HG02678 (cell line): ENCODE data around the gene TMEM212.

Experiments
- ATAC-seq: cut with Tn5 transposase; IDR thresholded peaks from one replicate; pipeline ENCODE4 v1.9.1; 2021; ENCODE audit warnings: mild to moderate bottlenecking, moderate library complexity; ENCODE audit not compliant: unreplicated experiment

TMEM212 gene

DNA sequence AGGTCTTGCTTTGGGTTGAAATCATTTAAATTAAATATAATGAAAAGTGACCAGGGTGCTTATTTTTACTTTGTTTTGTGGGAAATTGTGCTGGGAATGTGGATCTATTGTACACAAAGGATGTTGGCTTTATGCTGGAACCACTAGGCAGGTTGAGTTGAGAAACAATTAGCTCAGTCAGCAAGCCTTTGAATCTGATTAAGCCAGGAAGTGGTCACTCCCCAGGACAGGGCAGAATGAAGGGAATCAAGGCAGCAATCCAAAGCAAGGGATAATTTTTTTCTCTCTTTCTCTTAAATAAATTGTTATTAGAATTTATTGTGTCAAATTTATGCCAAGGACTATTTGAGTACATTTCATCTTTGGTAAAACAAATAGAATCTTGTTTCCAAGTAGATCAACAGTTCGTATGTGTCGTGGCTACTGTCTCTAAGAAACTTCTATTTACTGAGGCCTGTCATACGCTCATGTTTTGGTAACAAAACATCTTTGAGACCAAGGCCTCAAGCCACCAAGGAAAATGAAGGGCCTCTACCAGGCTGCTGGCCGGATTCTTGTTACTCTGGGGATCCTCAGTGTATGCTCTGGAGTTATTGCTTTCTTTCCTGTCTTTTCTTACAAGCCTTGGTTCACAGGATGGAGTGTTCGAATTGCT lies at the start of gene TMEM212:
TMEM212 (plus strand) TSS at position 486 of the 655 bp plus-strand sequence; CDS start at position 521, 35 bp downstream.
- ATAC-seq = no peak

DNA sequence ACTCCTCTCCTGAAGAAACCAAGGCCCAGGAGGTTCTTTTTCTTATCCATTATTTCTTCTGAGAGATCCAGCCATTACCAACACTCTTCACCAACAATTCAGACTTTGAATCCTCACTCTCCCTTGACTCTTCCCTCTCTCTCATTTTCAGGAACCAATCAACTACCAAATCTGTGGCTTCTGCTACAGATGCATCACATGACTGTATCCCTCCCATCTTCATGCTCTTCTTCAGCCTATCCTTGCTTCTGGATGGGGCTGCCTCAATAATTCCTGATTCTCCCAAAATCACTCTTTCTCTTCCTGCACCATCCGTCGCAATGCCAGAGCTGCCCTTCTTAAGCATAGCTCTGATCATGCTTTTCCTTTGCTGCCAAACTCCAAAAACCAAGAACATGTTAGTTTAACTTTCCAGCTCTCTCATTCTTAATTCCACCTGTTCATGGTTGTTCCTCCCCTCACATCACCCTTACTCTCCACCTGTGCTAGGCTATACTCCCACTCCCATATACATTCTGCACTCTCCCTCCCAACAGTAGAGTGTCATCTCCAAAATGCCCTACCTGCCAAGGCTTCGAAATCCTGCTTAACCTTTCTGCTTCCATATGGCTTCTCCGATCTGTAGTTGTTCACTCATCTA lies 46.4 kb upstream of the TMEM212 start:
- no peak for ATAC-seq

DNA sequence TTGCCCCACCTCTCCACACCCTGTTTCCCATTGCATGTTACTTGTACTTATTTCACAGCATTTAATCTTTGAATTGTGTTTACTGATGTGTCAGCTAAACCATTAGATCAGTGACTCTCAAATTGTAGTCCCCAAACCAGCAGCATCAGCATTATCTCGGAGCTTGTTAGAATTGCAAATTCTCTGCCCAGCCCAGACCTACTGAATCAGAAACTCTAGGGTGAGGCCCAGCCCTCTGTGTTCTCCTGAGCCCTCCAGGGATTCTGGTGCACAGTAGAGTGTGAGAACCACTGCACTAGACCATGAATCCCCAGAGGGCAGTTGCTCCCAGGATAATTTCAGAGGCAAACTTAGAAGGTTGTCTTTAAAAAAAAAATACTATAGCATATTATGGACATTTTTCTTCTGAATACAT lies 45.9 kb upstream of the TMEM212 start:
- peak; percentile 73 for ATAC-seq

DNA sequence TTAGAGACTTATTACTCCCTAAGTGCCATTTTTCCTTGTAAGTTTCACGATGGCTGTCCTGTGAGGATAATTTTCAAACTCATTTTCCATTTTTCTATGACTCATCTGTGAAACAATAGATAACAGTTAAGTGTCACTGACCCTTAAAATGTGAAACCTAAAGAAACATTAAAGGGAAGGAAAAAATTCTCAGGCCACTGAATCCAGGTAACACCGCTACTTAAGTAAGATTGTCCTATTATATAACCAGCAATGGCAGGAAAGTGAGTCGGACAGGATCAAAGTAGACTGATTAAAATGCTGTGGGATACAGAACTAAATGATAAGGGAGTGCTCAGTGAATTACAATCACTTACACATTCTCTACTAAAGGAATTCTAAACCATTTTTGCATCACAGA lies 45.3 kb upstream of the TMEM212 start:
- ATAC-seq = no peak

DNA sequence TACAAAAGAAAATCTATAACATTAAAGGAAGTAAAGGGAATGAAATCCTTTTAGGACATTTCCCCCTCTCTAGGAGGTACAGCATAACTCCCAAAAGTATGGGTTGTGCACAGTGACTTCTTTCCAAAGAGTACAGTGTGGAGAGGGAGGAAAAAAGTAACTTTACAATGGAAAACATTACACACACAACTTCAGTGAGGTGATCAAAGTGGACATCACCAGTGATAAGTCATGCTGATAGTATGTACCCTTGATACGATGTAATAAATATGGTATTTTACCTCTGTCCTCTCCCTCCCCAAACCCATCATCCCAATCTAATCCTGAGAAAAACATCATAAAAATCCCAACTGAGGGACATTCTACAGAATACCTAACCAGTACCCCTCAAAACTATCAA lies 43.6 kb upstream of the TMEM212 start:
- ATAC-seq = no peak

DNA sequence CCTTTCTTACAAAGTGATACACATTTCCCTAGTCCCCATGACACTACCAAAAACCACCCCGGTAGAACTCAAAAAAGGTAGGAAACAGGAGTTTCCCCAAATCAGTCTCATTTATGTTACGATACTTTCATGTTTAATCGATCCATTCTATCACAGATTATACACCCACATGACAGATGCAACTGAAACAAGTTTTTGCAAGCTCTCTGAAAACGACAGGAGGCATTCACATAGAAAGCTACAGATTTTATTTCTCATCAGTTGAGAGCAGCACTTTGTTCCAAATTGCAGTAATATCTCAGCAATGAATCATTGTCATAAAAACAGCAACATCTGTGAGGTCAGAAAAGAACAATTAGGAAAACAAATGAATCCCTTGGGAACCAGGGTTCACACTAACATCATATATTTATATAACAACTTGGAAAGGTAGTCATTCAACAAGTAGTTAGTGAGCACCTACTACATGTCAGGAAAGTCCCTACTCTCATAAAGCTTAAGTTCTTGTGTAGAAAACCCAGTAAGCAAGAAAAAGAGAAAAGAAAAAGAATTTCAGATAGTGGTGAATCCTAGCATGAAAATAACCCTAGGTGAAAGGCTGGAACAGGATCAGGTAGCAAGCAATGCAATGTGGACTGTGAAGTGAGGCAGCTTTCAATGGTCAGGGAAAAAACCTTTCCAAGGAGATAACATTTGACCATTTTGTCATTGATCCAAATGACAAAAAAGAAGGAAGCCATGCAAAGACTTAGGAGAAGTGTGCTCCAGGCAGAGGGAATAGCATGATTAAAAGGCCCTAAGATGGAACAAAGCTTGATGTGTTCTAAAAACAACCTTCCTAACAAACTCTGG lies 41.2 kb upstream of the TMEM212 start:
- ATAC-seq = no peak

DNA sequence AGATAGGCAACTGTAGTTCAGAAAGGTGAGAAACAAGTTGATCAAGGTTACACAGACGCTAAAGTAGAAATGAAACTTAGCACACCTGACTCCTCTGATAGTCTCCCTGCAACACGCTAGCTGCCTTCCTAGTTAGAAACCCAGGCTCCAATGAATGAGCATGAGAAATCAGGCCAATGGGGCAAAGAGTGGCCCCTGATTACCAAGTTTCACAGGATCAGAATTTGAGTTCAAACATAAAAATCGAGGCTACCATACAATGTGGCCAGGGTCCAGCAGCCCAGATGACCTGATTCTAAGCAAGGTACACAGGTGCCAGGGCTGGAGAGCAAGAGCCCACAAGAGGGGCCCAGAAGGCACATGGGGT lies 40.6 kb upstream of the TMEM212 start:
- ATAC-seq = no peak

DNA sequence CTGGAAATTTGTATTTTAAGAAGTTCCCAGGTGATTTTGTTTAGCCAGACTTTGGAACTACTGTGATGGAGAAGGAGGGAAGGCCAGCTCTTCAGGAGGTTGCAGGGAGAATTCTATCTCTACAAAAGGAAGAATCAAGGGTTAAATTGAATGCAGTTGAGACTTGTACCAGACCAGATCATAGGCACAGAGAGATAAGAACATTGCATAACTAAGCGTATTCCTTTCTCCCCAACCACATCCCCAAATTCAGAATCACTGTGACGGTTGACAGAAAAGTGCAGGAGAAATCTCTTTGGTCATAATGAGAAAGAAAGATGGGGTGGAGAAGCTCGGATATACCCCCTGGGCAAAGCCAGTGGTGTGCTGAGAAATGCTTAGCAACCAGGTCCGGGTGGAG lies 40.1 kb upstream of the TMEM212 start:
- no peak for ATAC-seq

DNA sequence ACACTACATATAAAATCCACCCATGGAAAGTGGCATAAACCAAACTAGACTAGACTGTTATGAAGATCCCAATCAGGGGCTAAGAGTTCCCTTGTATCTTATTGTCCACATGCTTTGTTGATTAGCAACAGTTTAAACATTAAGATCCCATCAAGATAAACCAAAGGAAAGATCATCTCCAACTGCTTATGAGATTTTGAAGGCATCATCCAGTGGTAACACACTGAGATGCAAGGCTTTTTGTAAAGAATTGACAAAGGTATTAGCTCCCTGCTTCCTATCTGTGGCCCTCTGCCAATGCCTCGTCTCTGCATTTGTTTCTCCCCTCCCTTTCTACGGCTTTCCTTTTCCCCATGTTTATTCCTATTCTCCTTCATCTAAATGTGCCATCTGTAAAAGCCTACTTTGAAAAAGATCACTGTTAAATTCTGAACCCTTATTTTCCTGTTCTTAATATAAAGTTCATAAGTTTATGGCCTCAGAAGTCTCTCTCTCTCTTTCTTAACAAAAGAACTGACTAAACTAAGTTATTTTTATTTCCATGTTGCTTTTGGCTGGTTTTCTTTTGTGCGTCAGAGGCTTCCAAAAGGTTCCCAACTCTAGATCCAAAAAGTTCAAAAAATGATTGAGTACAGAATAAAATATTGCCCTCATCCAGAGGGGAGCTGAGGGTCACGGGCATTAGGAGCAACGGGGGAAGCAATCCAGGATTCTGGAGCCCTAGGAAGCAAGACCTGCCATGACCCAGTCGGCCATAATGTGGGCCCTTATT lies 38.3 kb upstream of the TMEM212 start:
- no peak for ATAC-seq

DNA sequence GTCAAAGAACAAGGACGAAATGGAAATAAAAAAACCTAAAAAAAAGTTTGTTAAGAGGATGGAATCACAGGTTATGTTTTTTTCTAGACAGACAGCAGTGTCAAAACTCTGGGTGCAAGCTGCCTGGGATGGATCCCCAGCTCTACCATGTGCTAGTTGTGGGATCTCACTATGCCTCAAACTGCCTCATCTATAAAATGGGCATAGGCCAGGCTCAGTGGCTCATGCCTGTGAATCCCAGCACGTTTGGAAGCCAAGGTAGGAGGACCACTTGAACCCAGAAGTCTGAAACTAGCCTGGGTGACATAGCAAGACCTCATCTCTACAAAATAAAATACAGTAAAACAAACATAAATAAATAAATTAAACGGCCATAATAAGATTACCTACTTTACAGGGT lies 37.5 kb upstream of the TMEM212 start:
- ATAC-seq = no peak

DNA sequence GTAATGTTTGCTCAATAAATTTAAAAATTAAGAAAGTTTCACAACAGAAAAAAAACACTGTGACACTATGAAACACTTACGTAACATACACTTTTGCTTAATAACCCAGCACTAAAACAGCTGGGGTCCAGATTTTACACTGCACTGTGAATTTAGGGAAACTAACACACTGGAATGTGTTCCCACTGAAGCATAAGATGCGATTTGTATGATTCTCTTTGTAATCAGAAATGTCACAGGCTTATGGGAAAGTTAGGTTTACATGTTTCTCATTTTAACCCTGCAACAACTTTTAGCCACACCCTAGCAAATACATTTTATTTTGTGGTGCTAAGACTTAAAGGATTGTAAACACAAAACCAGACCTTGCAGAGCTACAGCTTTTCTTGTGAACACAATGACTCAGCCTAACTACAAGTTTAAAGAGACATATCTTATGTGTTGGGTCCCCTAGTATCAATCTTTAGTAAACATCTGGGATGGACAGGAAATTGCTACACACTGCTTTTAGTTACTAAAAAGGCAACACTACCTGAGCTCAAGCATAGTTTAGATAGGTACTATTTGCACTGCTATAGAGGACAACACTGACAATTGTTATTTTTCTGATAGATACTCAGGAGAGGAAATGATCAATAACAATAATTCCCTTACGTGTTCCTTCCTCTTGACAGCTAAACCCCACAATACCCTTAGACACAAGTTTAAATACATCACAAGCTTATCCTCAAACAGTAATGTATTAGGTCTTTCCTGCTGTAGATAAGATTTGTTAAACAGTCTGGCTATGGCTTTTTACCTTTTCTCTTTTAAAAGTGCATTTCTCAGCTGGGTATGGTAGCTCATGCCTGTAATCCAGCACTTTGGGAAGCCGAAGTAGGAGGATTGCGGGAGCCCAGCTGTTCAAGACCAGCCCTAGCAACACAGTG lies 36.7 kb upstream of the TMEM212 start:
- no peak for ATAC-seq

DNA sequence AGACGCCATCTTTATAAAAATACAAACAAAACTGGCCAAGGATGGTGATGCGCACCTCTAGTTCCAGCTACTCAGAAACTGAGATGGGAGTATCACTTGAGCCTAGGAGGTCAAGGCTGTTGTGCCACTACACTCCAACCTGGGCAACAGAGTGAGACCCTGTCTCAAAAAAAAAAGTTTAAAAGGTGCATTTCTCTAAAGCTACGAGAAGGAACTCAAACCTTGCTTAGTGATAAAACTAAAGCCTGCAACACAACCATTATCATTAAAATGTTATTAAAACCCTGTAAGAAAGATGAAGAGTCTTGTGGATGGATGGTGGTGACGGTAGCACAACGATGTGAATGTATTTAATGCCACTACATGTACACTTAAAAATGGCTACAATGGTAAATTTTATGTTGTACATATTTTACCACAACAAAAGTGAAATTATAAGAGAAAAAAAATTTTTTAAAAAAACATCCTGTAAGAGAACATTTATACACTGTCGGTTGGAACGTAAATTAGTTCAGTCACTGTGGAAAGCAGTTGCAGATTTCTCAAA lies 35.9 kb upstream of the TMEM212 start:
- ATAC-seq = no peak

DNA sequence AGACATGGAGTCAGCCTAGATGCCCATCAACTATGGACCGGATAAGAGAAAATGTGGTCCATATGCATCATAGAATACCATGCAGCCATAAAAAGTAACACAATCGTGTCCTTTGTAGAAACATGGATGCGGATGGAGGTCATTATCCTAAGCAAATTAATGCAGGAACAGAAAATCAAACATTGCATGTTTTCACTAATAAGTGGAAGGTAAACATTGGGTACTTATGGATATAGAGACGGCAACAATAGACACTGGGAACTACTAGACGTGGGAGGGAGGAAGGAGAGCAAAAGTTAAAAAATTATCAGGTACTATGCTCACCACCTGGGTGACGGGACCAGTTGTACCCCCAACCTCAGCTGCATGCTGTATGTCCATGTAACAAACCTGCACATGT lies 35.3 kb upstream of the TMEM212 start:
- ATAC-seq = no peak

DNA sequence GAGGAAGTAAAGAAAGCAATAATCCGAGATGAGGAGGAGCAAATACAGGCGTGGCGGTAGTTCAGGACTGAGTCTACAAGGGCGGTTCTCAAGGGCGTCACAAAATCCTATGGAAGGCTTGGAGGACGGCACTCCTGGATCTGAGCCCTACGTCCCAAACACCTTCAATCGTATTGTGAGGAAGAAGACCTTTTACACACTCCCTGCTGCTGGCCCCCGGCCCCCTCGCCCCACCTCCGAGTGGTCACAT lies 33.6 kb upstream of the TMEM212 start:
- peak; percentile 35 for ATAC-seq

DNA sequence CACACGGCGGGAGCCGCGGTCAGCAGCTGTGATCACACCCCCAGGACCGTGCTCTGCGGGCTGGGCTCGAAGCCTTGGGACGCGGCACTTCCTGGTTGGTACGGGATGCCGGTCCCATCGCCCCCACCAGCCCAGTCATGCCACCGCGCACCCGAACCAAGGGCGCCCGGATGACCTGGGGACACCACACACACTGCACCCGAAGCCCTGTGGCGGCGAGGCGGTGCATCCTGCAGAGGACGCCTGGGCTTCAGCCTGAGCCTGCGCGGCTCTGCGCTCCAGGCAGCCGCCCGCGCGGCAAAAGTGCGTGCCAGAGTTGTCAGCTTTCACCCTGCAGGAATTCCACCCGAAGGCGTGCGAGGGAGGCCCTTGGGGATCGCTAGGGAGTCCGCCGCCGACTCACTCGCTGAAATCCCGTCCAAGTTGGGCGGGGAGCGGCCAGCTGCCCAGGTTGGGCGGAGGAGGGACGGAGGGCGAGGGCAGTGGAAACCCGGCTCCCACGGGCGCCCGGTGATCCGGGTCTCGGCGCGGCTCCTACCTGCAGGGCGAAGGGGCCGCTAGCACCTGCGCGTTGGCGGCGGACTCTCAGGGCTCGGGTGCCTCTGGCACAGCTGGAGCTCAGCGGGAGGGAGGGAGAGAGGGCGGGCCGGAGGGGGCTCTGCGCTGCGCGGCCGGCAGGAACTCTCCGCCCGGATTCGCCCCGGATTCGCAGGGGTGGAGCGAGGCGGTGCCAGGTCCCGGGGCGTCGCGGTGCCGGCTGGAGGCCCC lies 33.1 kb upstream of the TMEM212 start, which contains the start of gene PLD1:
PLD1 (minus strand) TSS at position 623 of the 768 bp plus-strand sequence. CDS start 72,432 bp downstream, outside the sequence.
- peak; percentile 63 for ATAC-seq

DNA sequence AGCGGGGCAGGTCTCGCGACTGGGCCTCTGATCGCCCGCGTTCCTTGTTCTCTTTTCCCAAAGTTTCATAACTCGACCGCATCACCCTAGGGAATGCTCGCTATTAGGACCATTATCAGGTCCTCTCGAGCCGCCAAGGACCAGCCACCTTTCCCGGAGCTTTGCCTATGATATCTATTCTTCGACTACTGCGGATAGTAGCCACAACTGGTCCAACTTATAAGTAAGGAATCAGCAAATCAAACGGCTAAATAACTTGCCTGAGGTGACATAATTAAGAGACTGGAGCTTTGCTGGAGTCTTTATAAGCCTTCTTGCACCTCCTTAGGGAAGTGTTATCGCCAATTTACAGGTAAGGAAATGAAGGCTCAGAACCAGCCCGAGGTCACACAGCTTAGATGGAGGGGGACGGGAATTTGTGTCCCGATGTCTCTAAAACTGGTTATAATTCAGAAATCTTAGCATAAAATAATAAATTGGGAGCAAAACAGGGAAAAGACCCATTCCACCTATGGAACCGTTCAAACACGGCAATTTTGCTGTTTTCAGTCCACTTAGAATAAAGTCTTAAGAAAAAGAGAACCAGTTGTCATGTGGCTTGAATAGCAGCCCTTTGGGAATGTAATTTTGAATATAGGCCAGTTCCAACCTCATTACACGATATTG lies 32.4 kb upstream of the TMEM212 start:
- no peak for ATAC-seq

DNA sequence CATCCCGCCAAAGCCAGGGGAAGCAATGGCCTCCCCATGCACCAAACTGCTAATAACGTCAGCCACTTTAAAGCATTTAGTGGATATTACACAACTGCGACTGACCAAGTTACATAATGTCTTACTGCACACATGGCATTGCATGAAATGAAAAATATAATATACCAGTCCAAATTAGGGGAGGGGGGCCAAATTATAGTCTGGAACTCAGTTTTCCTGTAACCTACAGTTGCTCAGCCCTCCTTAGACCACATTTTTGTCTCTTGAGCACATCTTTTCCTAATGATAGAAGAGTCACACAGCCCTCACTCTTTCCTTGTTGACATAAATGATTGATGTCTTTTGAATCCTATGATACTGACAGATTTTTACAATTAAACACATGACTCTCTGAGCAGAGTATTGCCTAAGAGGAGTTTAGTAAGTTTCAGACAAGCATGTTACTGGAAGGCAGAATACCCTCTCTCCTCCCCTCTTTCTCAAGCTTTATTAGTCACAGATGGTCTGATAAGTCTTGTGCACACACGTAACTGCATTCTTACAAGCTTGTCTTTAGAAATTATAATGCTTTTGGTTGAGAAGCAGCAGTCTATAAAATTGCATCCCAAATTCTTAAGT lies 31.7 kb upstream of the TMEM212 start:
- ATAC-seq = no peak

DNA sequence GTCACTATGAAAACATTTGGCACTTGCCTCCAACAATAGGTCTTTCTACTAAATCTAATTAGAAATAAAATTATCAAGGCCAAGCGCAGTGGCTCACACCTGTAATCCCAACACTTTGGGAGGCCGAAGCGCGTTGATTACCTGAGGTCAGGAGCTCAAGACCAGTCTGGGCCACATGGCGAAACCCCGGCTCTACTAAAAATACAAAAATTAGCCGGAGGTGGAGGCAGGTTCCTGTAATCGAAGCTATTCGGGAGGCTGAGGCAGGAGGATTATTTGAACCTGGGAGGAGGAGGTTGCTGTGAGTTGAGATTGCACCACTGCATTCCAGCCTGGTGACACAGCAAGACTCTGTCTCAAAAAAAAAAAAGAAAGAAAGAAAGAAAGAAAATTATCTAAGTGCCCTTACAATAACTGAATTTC lies 31.2 kb upstream of the TMEM212 start:
- ATAC-seq = no peak
